Activated T-helper 9 cell treated with anti-CD3 and anti-CD28 coated beads, Interleukin-2, amount 50 U/mL, for 16 hours (primary cell): ENCODE data around the gene NOP53.
"Not testable (repeated sequence)": the region's sequence is repeated elsewhere in the genome, so short reads cannot be mapped to it uniquely, and the experiment has no call there.

Experiments
- DNase-seq: peaks from one replicate; pipeline ENCODE4 v3.0.0-alpha.2; 2020; ENCODE audit warnings: low read depth

NOP53 gene

DNA sequence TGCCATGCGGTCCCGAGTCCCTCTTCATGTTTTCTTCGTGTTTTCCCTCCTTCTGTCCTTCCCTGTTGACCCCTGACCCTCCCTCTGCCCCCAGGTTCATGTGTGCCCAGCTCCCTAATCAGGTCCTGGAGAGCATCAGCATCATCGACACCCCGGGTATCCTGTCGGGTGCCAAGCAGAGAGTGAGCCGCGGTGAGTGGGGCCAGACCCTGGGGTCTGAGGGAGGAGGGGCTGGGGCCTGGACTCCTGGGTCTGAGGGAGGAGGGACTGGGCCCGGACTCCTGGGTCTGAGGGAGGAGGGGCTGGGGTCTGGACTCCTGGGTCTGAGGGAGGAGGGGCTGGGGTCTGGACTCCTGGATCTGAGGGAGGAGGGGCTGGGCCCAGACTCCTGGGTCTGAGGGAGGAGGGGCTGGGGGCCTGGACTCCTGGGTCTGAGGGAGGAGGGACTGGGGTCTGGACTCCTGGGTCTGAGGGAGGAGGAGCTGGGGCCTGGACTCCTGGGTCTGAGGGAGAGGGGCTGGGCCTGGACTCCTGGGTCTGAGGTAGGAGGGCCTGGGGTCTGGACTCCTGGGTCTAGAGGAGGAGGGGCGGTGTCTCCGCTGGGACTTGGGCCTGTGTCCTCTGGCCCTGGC is 26.8 kb upstream of the NOP53 start:
- not testable (repeated sequence) for DNase-seq

DNA sequence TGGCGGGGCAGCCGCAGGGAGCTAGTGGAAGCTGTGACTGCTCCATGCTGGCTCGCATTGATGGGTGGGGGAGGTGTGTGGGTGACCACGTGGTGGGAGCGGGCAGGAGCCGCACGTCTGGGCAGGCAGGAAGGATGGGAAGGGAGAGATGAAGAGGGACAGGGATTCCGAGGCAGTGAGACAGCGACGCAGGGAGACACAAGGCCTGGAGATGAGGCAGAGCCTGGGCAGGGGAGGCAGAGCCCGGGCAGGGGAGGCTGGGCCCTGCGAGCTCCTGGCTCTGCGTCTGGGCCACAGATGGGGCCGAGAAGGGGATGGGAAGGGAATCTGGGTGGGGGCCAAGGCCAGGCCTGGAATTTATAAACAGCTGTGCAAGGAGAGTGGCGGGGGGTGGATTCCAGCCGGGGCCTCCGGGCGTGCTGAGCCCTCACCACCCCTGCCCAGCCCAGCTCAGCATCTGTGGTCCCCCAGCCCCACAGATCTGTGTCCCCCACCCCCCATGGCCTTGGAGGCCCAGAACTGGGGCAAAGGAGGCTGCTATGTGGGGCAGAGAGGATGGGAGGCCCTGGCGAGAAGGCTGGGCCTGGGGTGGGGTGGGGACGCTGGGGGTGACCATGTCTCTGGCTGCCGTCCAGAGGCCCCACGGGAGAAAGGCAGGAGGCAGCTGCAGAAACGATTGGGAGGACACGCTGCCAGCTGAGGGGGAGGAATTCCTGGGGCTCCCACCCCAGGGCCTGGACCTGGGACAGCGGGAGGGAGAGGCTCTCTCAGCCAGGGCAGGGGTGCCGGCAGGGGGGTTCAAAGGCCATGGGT is 26.1 kb upstream of the NOP53 start:
- DNase-seq: no peak

- DNase-seq: no peak
Measured at GRCh38 chr19:47720669-47721422, 24.5 kb upstream of the NOP53 start.

DNA sequence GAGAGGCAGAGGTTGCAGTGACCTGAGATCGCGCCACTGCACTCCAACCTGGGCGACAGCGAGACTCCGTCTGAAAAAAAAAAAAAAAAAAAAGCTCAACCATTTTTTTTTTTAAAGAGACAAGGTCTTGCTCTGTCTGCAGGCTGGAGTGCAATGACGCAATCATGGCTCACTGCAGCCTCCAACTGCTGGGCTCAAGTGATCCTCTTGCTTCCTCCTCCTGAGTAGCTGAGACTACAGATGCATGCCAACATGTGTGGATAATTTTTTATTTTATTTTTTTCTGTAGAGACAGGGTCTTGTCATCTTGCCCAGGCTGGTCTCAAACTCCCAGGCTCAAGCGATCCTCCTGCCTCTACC is 21.8 kb upstream of the NOP53 start:
- DNase-seq: no peak

DNA sequence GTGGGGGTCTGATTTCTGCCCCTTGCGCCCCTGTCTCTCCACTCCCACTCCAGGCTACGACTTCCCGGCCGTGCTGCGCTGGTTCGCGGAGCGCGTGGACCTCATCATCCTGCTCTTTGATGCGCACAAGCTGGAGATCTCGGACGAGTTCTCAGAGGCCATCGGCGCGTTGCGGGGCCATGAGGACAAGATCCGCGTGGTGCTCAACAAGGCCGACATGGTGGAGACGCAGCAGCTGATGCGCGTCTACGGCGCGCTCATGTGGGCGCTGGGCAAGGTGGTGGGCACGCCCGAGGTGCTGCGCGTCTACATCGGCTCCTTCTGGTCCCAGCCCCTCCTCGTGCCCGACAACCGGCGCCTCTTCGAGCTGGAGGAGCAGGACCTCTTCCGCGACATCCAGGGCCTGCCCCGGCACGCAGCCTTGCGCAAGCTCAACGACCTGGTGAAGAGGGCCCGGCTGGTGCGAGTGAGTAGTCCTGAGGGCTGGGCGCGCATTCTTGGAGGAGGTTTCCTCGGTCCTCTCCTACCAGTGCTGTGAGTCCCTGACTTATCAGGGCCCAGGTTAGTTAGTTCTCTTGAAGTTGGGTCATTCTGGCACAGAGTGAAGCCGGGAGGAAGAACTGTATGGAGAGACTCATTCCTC is 19.5 kb upstream of the NOP53 start:
- no peak for DNase-seq

GRCh38 chr19:47726467-47726866 is 18.9 kb upstream of the NOP53 start:
- DNase-seq: no peak

- not testable (repeated sequence) for DNase-seq
Measured at GRCh38 chr19:47728295-47728694, 17.1 kb upstream of the NOP53 start.

- no peak for DNase-seq
Measured at GRCh38 chr19:47729468-47729798, 15.9 kb upstream of the NOP53 start.

DNA sequence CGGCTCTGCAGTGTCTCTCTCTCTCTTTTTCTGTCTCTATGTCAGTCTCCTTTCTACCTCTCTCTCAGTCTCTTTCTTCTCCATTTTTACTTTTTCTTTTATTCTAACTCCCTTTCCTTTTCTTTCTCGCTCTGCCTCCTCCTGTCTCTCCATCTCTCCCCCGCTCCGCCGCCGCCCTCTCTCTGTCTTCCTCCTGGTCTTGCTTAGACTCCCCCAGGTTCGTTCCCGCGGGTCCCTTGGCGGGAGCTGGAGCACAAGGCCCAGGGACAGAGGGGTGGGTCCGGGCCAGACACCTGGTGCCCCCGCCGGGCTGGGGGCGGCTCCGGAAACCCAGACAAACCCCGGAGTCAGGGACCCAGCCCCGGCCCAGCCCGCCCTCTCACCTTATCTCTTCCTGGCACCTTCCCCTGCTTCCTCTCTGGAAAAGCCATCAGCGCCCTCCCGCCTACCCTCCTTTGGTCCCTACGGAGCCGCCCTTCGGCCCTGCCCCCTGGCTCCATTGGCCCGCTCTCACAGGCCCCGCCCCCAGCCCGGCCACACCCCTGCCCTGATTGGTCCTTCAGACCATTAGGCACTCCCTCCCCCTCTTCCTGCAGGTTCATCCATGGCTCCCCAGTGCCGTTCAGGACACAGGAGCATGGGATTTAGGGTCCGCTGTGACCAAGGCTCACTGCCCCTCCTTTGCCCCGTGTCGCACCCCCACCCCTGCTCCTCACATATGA is 15.4 kb upstream of the NOP53 start:
- no peak for DNase-seq

- DNase-seq: no peak
Measured at GRCh38 chr19:47730521-47730889, 14.8 kb upstream of the NOP53 start.

- DNase-seq: no peak
Measured at GRCh38 chr19:47730910-47731309, 14.4 kb upstream of the NOP53 start.

GRCh38 chr19:47735131-47735530 is 10.2 kb upstream of the NOP53 start:
- DNase-seq: no peak

DNA sequence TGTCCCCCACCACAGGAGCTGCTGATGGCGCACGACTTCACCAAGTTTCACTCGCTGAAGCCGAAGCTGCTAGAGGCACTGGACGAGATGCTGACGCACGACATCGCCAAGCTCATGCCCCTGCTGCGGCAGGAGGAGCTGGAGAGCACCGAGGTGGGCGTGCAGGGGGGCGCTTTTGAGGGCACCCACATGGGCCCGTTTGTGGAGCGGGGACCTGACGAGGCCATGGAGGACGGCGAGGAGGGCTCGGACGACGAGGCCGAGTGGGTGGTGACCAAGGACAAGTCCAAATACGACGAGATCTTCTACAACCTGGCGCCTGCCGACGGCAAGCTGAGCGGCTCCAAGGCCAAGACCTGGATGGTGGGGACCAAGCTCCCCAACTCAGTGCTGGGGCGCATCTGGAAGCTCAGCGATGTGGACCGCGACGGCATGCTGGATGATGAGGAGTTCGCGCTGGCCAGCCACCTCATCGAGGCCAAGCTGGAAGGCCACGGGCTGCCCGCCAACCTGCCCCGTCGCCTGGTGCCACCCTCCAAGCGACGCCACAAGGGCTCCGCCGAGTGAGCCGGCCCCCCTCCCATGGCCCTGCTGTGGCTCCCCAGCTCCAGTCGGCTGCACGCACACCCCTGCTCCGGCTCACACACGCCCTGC is 4.4 kb upstream of the NOP53 start:
- DNase-seq: no peak

DNA sequence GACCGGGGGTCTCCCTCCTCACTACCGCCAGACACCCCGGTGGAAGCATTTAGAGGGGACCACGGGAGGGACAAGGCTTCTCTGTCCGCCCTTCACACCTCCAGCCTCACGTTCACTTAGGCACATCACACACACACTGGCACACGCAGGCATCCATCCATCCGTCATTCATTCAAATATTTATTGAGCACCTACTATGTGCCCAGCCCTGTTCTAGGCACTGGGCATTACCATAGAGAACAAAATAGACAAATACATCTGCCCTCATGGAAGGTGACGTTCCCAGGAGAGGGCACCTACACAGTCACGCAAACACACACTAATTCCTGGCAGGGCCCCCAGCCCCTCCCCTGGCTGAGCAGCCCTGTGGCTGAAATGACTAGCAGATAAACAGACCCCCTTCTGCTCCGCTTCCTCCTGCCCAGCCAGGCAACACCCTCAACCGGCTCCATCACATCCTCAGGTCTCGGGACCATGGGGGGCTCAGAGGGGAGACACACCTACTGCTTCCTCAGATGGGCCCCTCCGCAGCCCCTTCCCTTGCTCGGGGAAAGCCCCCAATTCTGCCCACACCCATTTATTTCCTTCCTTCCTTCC is 3.7 kb upstream of the NOP53 start:
- DNase-seq: no peak

DNA sequence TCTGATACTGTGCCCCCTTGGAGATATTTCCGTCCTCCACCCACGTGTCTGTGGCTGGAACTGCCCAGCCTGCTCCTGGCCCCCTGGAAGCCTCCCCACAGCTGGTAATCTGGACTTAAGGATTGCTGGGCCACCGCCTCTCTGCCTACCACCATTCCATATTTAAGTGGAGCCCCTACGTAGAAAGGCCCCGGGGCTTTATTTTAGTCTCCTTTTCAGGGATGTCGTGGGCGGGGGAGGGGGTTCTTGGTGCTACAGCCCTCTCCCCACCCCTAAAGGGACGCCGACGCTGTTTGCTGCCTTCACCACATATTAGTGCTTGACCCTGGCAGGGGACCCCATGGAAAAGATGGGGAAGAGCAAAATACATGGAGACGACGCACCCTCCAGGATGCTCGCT is 2.7 kb upstream of the NOP53 start:
- no peak for DNase-seq

DNA sequence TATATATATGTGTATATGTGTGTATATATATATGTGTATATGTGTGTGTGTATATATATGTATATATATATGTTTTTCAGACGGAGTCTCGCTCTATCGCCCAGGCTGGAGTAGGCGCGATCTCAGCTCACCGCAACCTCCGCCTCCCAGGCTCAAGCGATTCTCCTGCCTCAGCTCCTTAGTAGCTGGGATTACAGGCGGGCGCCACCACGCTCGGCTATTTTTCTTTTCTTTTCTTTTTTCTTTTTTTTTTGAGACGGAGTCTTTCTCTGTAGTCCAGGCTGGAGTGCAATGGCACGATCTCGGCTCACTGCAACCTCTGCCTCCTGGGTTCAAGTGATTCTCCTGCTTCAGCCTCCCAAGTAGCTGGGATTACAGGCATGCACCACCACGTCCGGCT is 783 bp downstream of the NOP53 start:
- DNase-seq: not testable (repeated sequence)

DNA sequence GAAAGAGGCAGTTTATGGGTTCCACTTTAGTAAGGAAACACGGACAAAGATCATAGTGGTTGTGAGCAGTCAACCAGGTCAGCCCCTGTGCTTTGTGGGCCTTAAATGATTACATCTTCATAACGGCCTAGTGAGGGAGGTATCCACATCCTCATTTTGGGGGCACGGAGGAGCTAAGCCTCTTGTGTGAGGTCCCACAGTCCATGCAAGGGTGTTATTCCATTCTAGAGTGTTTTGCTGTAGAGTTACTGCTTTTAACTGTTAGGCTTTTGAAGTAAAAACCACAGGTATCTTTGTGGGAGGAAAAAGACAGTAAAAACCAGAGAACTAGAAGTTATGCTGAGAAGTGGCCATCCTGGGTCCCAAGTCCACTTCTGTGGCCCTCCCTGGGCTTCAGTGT is 4.0 kb downstream of the NOP53 start:
- DNase-seq: no peak

- DNase-seq: no peak
Measured at GRCh38 chr19:47750752-47751151, 5.4 kb downstream of the NOP53 start.

- DNase-seq: no peak
Measured at GRCh38 chr19:47752440-47753211, 7.3 kb downstream of the NOP53 start.
